Measurements from ENCODE around the gene CHCHD2.
"Not testable (repeated sequence)": the region's sequence is repeated elsewhere in the genome, so short reads cannot be mapped to it uniquely, and the experiment has no call there.

The CHCHD2 gene
- 97.4 to 379 (median 142) reads per million in 9 experiments for total RNA-seq

DNA sequence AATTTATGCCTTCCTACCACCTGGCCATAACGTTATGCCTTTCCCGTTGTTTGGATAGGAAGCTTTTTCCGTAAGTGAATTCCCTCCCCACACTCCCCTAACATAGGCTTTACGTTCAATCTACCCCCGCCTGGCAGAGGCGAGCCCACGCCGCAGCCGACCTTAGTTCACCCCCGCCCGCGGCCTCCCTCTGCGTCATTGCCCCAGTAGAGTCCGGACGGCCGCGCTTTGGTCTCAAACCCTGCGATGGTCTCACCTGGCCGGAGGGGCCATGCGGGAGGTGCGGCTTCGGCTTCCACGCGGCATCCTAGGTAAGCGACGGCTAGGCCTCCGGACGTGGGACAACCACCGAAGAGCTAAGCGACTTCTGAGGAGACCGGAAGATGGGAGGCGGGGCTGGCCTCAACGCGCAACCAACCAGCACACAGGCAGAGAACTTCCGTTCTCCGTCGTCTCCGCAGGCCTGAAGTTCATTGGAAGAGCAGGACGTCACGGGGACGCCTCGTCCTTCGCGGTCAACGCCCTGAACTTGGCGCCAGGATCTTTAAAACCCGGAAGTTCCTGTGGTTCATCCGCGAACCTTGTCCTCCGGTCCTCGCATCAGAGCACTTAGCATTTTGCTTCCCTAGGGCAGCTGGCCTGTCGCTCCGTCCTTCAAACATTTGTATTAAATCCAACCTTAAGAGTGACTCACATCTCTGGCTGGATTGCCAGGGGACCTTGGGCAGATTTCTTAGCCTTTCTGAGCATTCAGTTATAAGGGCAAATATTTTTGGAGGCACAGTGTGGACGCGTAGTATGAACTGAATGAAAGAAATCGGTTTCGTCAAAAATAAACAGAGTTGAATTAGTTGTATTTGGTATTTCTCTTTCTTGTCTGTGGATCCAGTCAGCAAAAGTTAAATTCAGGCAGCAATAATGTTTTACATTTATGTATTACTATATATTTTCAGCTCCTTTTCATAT is at the start of gene CHCHD2:
Gene CHCHD2, minus strand, starts transcription at position 369 of the 966 bp plus-strand sequence. Its CDS starts 63 bp downstream, at position 306.
- DNase-seq, result peak; percentile 88 to 91 (median 90)
- Mint-ChIP-seq H3K27me3 (no peaks in the 10 kb centered on the region), H3K36me3 (ENCODE audit: insufficient read depth) (peaks cover 50% of the 10 kb centered on the region), H3K9me3 (no peaks in the 10 kb centered on the region), H3K4me3 (peak within 1 kb of the TSS; percentile 96 to 98), H3K4me1 (ENCODE audit: low read depth in 2 of 2) (peaks cover 16 to 21% of the 10 kb centered on the region in 2 donors), H3K27ac (peak within 1 kb of the TSS; percentile 98 to 99)
- peak; percentile 97 for ATAC-seq (replicated peaks)

DNA sequence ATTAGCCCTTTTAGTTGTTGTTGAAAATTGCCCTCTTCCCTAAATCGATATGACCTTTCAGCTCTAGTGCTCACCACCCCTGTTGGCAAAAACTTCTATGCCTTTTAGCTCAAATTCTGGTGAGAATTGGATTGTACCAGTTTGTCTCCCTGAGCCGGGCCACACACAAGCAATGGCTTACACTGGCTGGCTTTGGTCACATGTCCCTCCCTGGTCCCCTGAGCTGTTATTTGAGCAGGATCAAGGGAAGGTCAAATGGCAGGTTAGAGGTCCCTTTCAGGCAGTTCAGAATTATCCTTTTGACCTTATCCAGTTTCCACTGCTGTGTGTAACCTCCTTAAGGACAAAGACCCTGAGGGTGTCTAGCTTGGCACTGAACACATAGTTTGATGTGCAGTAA is 24.8 kb upstream of the CHCHD2 start:
- H3K27ac Mint-ChIP-seq; H3K4me1 Mint-ChIP-seq (ENCODE audit: low read depth in 2 of 2); ATAC-seq (replicated peaks); H3K27me3 Mint-ChIP-seq; DNase-seq; H3K36me3 Mint-ChIP-seq (ENCODE audit: insufficient read depth); H3K4me3 Mint-ChIP-seq; H3K9me3 Mint-ChIP-seq: not testable (repeated sequence)

- Mint-ChIP-seq H3K36me3 (ENCODE audit: insufficient read depth) (no peaks in the 10 kb centered on the region), H3K27me3 (peaks cover 0 to 11% of the 10 kb centered on the region in 2 donors), H3K4me3 (no peak overlapping the region), H3K4me1 (ENCODE audit: low read depth in 2 of 2) (no peaks in the 10 kb centered on the region), H3K27ac (no peak overlapping the region), H3K9me3 (no peaks in the 10 kb centered on the region)
- DNase-seq, result no peak
- ATAC-seq (replicated peaks), result no peak
These were observed 21.1 kb upstream of the CHCHD2 start for GRCh38 chr7:56127241-56127975.

DNA sequence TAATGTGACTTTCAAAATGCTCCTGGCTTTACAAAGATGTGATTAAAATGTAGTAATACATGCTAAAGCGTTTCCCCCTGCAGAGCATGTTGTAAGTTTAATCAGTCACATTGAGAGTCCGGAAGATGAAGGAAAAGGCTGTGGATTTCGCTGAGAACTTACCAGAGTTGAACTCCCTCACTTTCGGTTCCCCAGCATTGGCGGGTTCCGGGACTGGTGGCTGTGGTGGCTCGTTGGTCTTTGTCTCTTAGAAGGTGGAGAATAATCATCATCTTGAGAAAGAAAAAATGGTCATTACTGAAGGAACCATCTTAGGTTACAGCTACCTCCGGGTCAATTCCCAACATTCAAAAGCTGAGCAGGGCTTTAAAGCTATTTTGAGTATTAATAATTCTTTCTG is 19.6 kb upstream of the CHCHD2 start:
- Mint-ChIP-seq H3K27me3 (peaks cover 4 to 11% of the 10 kb centered on the region in 2 donors), H3K27ac (no peak overlapping the region), H3K4me3 (no peak overlapping the region), H3K9me3 (no peaks in the 10 kb centered on the region), H3K4me1 (ENCODE audit: low read depth in 2 of 2) (no peaks in the 10 kb centered on the region), H3K36me3 (ENCODE audit: insufficient read depth) (no peaks in the 10 kb centered on the region)
- DNase-seq (no peak), ATAC-seq (replicated peaks) (no peak)

DNA sequence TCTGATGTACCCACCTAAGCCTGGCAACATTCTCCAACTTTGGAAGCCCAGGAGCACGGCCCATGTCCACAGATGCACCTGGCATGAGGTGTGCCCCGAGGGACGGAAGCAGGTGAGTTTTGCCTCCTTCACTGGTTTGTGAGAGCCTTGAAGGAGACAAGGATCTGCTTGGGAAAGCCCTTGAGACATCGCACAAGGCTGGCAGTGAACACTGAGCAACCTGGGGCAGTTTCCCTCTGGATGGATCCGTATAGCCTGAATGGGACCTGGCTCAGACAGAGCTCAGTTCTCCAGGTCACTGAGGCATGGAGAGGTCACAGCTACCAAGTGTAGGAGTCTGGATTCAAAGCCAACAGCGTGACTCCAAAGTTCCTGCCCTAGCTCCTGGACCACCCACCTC is 18.7 kb upstream of the CHCHD2 start:
- no peak for DNase-seq
- no peak overlapping the region for H3K4me3 Mint-ChIP-seq

GRCh38 chr7:56121440-56121839 is 15.2 kb upstream of the CHCHD2 start:
- no peak for DNase-seq
- Mint-ChIP-seq H3K27me3 (peaks cover 21 to 36% of the 10 kb centered on the region in 2 donors), H3K4me1 (ENCODE audit: low read depth in 2 of 2) (no peaks in the 10 kb centered on the region), H3K4me3 (no peak overlapping the region), H3K27ac (no peak overlapping the region), H3K9me3 (no peaks in the 10 kb centered on the region), H3K36me3 (ENCODE audit: insufficient read depth) (no peaks in the 10 kb centered on the region)
- no peak for ATAC-seq (replicated peaks)

More for the DNA sequence above, 18.7 kb upstream of the CHCHD2 start:
- Mint-ChIP-seq H3K4me1 (ENCODE audit: low read depth in 2 of 2) (no peaks in the 10 kb centered on the region), H3K27me3 (peaks cover 6 to 11% of the 10 kb centered on the region in 2 donors), H3K9me3 (no peaks in the 10 kb centered on the region), H3K27ac (no peak overlapping the region), H3K36me3 (ENCODE audit: insufficient read depth) (no peaks in the 10 kb centered on the region)
- ATAC-seq (replicated peaks), result no peak

DNA sequence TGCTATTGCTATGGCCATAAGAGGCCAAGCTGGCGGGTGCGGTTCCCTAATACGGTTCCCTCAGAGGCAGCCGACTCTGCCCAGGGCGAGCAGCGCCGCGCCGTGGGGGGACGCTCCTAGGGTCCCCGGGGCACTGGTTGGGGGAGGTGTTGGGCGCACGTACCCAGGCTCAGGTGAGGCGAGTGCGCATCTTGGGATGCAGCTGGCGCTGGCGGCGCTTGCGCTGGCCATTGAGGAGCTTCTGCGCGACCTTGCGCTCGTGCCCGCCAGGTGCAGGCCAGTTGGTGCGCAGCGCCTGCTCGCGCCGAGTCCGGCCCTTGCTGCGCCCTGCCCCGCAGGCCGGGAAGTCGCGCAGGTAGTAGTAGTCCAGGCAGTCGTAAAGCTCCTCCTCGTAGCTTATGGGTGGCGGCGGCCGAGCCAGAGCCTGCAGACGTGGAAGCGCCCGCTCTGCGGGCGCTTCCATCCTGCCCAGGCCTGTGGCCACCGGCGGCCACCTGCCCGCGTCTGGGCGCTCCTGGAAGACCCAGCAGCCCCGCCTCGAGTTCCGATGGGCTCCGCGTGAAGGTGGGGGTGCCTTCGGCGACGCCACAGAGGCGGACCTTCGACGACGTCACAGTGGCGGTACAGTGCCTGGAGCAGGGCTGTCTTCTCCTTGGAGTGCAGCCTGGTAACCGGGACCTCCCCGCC is 9.7 kb upstream of the CHCHD2 start, which contains the start of gene NUPR2:
Gene NUPR2, minus strand, starts transcription at position 566 of the 687 bp plus-strand sequence. Its CDS starts 103 bp downstream, at position 463.
- no peak for DNase-seq
- ATAC-seq (replicated peaks), result no peak
- H3K36me3 Mint-ChIP-seq (ENCODE audit: insufficient read depth), result peaks cover 2% of the 10 kb centered on the region
- no peak within 1 kb of the TSS for H3K27ac Mint-ChIP-seq
- H3K9me3 Mint-ChIP-seq, result no peaks in the 10 kb centered on the region
- peaks cover 21 to 37% of the 10 kb centered on the region in 2 donors for H3K27me3 Mint-ChIP-seq
- H3K4me1 Mint-ChIP-seq (ENCODE audit: low read depth in 2 of 2), result no peaks in the 10 kb centered on the region
- no peak within 1 kb of the TSS for H3K4me3 Mint-ChIP-seq

DNA sequence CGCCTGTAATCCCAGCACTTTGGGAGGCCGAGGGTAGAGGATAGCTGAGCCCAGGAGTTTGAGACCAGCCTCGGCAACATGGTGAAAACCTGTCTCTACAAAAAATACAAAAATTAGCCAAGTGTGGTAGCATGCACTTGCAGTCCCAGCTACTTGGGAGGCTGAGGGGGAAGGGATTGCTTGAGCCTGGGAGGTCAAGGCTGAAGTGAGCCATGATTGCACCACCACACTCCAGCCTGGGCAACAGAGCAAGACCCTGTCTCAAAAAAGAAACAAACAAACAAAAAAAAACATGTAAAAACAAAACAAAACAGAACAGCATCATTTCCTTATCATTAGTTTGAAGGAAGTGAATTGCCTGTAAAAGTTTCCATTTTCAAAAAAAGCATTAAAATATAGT is 6.0 kb upstream of the CHCHD2 start:
- DNase-seq; H3K27ac Mint-ChIP-seq; ATAC-seq (replicated peaks); H3K4me1 Mint-ChIP-seq (ENCODE audit: low read depth in 2 of 2); H3K9me3 Mint-ChIP-seq; H3K36me3 Mint-ChIP-seq (ENCODE audit: insufficient read depth); H3K4me3 Mint-ChIP-seq: not testable (repeated sequence)
- peaks cover 8 to 20% of the 10 kb centered on the region in 2 donors for H3K27me3 Mint-ChIP-seq

GRCh38 chr7:56110611-56111010 is 4.3 kb upstream of the CHCHD2 start:
- Mint-ChIP-seq H3K9me3 (no peaks in the 10 kb centered on the region), H3K4me1 (ENCODE audit: low read depth in 2 of 2) (peaks cover 12 to 15% of the 10 kb centered on the region in 2 donors), H3K36me3 (ENCODE audit: insufficient read depth) (peaks cover 14% of the 10 kb centered on the region), H3K27ac (no peak overlapping the region), H3K27me3 (peaks cover 0 to 4% of the 10 kb centered on the region in 2 donors), H3K4me3 (no peak overlapping the region)
- DNase-seq (no peak), ATAC-seq (replicated peaks) (no peak)

- Mint-ChIP-seq H3K27me3 (no peaks in the 10 kb centered on the region), H3K4me3 (peak overlapping the region; percentile 25 to 98), H3K4me1 (ENCODE audit: low read depth in 2 of 2) (peaks cover 16 to 21% of the 10 kb centered on the region in 2 donors), H3K36me3 (ENCODE audit: insufficient read depth) (peaks cover 35% of the 10 kb centered on the region), H3K27ac (no peak overlapping the region), H3K9me3 (no peaks in the 10 kb centered on the region)
- DNase-seq (no peak), ATAC-seq (replicated peaks) (no peak)
These were observed 1.6 kb upstream of the CHCHD2 start for GRCh38 chr7:56107954-56108258.

GRCh38 chr7:56105508-56105907 is 768 bp downstream of the CHCHD2 start:
- Mint-ChIP-seq H3K9me3 (no peaks in the 10 kb centered on the region), H3K36me3 (ENCODE audit: insufficient read depth) (peaks cover 59% of the 10 kb centered on the region), H3K4me1 (ENCODE audit: low read depth in 2 of 2) (peaks cover 16 to 30% of the 10 kb centered on the region in 2 donors), H3K27me3 (no peaks in the 10 kb centered on the region), H3K27ac (peak overlapping the region; percentile 98 to 99), H3K4me3 (peak overlapping the region; percentile 96 to 98)
- DNase-seq, result peak in 1 of 3 experiments; percentile 11
- ATAC-seq (replicated peaks), result peak; percentile 17

DNA sequence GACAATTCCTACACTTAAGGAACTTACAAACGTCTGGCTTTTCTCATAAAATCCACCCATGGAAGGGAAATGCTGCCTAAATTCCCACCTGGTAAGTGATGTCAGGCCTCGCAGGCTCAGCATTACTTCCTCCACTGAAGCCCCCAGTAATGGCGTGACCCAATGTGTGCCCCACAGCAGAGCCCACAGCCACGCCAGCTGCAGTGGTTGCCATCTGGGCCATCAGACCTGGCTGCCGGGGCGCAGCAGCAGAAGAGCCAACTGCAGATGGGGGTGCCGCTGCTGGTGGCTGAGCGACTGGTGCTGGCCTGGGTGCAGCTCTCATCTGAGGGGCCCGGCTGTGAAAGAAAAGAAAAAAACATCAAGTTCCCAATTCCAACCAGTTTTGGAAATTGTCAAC is 2.1 kb downstream of the CHCHD2 start:
- H3K27me3 Mint-ChIP-seq; H3K9me3 Mint-ChIP-seq; ATAC-seq (replicated peaks); DNase-seq; H3K27ac Mint-ChIP-seq: not testable (repeated sequence)
- peak overlapping the region in 1 of 2 donors; percentile 5 for H3K4me3 Mint-ChIP-seq
- peaks cover 16 to 30% of the 10 kb centered on the region in 2 donors for H3K4me1 Mint-ChIP-seq (ENCODE audit: low read depth in 2 of 2)
- peaks cover 73% of the 10 kb centered on the region for H3K36me3 Mint-ChIP-seq (ENCODE audit: insufficient read depth)

DNA sequence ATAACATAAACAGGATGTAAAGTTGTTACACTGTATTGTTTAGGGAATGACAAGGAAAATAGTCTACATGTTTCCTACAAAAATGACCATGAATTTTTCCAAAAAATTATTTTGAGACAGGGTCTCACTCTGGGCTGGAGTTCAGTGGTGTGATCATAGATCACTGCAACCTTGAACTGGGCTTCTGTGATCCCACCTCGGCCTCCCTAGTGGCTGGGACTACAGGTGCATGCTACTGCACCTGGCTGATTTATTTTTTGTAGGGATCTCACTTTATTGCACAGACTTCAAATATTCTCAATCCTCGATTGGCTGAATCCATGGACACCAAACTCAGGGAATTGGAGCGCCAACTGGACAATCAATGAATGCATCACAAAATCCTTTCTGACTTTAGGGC is 6.6 kb downstream of the CHCHD2 start:
- DNase-seq (no peak), ATAC-seq (replicated peaks) (no peak)
- H3K9me3 Mint-ChIP-seq, result no peaks in the 10 kb centered on the region
- H3K4me1 Mint-ChIP-seq (ENCODE audit: low read depth in 2 of 2), result peaks cover 2 to 9% of the 10 kb centered on the region in 2 donors
- peaks cover 71% of the 10 kb centered on the region for H3K36me3 Mint-ChIP-seq (ENCODE audit: insufficient read depth)
- H3K27me3 Mint-ChIP-seq, result no peaks in the 10 kb centered on the region
- H3K4me3 Mint-ChIP-seq, result no peak overlapping the region
- peak overlapping the region in 1 of 2 donors; percentile 49 for H3K27ac Mint-ChIP-seq
